ENCODE results near the gene CBX1. TPM values are rescaled to one million over a fixed set of nuclear protein-coding genes. Genes with fewer than 3 reads are reported as not detected.

CBX1 gene
- total and polyA plus RNA-seq, 2 of the 13 experiments (the other 11 are each of a cell fraction or from before 2014, with no cell fraction given) = 17.8 to 108 TPM

GRCh38 chr17:48102798-48103715 lies 1.8 kb upstream of the CBX1 start (continued):
- TF ChIP-seq HOMEZ (CRISPR knock-in tag; IDR thresholded peaks at IDR 0.05; ENCODE audit: low read depth) (no peak), KDM4B (CRISPR knock-in tag; IDR thresholded peaks at IDR 0.05) (no peak)

- TF ChIP-seq ZNF605 (CRISPR knock-in tag; IDR thresholded peaks at IDR 0.05) (0 out of 2 replicates have a peak, but pooled peaks have one; percentile 6), MTA3 (CRISPR knock-in tag; IDR thresholded peaks at IDR 0.05) (0 out of 2 replicates have a peak, but pooled peaks have one; percentile 11), GLI4 (CRISPR knock-in tag; IDR thresholded peaks at IDR 0.05; ENCODE audit: borderline replicate concordance) (no peak), ZNF354B (CRISPR knock-in tag; IDR thresholded peaks at IDR 0.05) (no peak), ZNF850 (CRISPR knock-in tag; conservative IDR thresholded peaks at IDR 0.05) (0 out of 2 replicates have a peak, but pooled peaks have one; percentile 70)
- H3K36me3 ChIP-seq (replicated peaks in 1 of 2; ENCODE audit: control insufficient read depth in 1 of 2, insufficient read depth in 2 of 2, low read length in 2 of 2) = no peaks in the 10 kb centered on the region
- DNase-seq (ENCODE audit: low spot score) (no peak), ATAC-seq (no peak), FAIRE-seq (no peak)
- in situ Hi-C loops (cut with HindIII; ENCODE audit: extremely low pct_ligation_motif_present, low pct_unique_long_range_greater_than_20kb) = no loop called here
- H2AFZ ChIP-seq (ENCODE audit: low read length) = no peak overlapping the region
- ChIA-PET CTCF (ENCODE audit: low intra/inter-chr PET ratio, low total read pairs) (no interaction called here), POLR2A (interaction anchor here (1.7 to 2.0 kb wide), 2 partner anchors 53 to 207 kb away, joined by 5 to 6 read pairs; partner anchors contain the start of genes NFE2L1 and SP2)
- H3K79me2 ChIP-seq (ENCODE audit: insufficient read depth, low read length) = peaks cover 32% of the 10 kb centered on the region
- H4K20me1 ChIP-seq (ENCODE audit: insufficient read depth, low read length) = 0 out of 2 replicates have a peak, but pooled peaks cover 3% of the 10 kb centered on the region
- no peak overlapping the region for H3K9ac ChIP-seq (ENCODE audit: insufficient read depth, low read depth, low read length)
- intact Hi-C loops (cut with micrococcal nuclease; ENCODE audit: unreplicated experiment) = no loop called here
- no peaks in the 10 kb centered on the region for H3K9me3 ChIP-seq (ENCODE audit: low read length)
- WGBS (ENCODE audit: low lambda C conversion rate) = 94% methylated on average over 19 of the region's 19 CpGs
- no TSS peak for BruUV-seq (replicated peaks)
- H3K27ac ChIP-seq (ENCODE audit: extremely low read length, insufficient read depth, low read length) = no peak overlapping the region
- peaks cover 33% of the 10 kb centered on the region for H3K4me1 ChIP-seq (ENCODE audit: insufficient read depth, low read length)
- H3K27me3 ChIP-seq (ENCODE audit: control insufficient read depth in 1 of 2, insufficient read depth in 2 of 2, low read length in 2 of 2) = no peaks in the 10 kb centered on the region
- H3K4me2 ChIP-seq (ENCODE audit: low read depth, low read length) = no peak overlapping the region
- H3K4me3 ChIP-seq (replicated peaks in 1 of 3; ENCODE audit: insufficient read depth in 1 of 3, low read depth in 2 of 3, low read length in 3 of 3) = no peak overlapping the region
Measured at GRCh38 chr17:48102043-48102750, 919 bp upstream of the CBX1 start.
